Vagina (tissue), 2 donors: ENCODE measurements around the gene CXCL1. TPM values are rescaled to one million over a fixed set of nuclear protein-coding genes. Genes with fewer than 3 reads are reported as not detected.
A peak's percentile ranks its signal among the peaks of the same experiment; 100 is the strongest.

ENCODE experiments used
- DNase-seq, 2 donors: peaks; one replicate each; pipeline ENCODE4 v3.0.0-alpha.2; 2017; ENCODE audit errors: extremely low spot score in 2 of 2
- H3K27ac ChIP-seq: fragments of 200-600 bp; sonication (generic); one replicate; pipeline ENCODE4 v1.5.1; 2019
- H3K27me3 ChIP-seq: fragments of 200-600 bp; sonication (generic); one replicate; pipeline ENCODE4 v1.5.1; 2019
- H3K36me3 ChIP-seq, 2 donors: fragments of 200-600 bp; sonication (generic); one replicate each; pipeline ENCODE4 v1.5.1; 2017 to 2019
- H3K4me1 ChIP-seq: fragments of 200-600 bp; sonication (generic); one replicate; pipeline ENCODE4 v1.5.1; 2019
- H3K4me3 ChIP-seq, 2 donors: fragments of 200-600 bp; sonication (generic); 1 replicate in 1 of 2; 2 replicates in 1 of 2; pipeline ENCODE4 v1.5.1; 2016 to 2019
- H3K9me3 ChIP-seq: fragments of 200-600 bp; sonication (generic); one replicate; pipeline ENCODE4 v1.5.1; 2019
- POLR2A ChIP-seq, 2 donors: fragments of 450-650 bp; IDR thresholded peaks; one replicate each; pipeline ENCODE4 v1.6.1; 2017; ENCODE audit warnings: antibody characterized with exemption in 2 of 2, mild to moderate bottlenecking in 2 of 2, moderate library complexity in 2 of 2
- POLR2AphosphoS5 ChIP-seq, 2 donors: sonication (generic); formaldehyde crosslinking; IDR thresholded peaks; one replicate each; pipeline ENCODE4 v1.9.0; 2017; ENCODE audit warnings: antibody characterized with exemption in 2 of 2, mild to moderate bottlenecking in 2 of 2, low read depth in 1 of 2; ENCODE audit not compliant: insufficient read depth in 1 of 2
- intact Hi-C: fragments of 100-400 bp; cut with DNase I; formaldehyde crosslinking; loops from one replicate; pipeline ENCODE4 v1.15.1; 2023
- total RNA-seq: library from RNA; depleted of rRNA; stranded (reverse); fragments of >200 nt; gene quantifications from one replicate; pipeline ENCODE4 v1.2.3, GENCODE V29; 2016
- TF ChIP-seq, protein P1 (sequence below), 3 experiments: fragments of 450-650 bp in 2 of 3; fragments of 200-600 bp in 1 of 3; sonication (generic) in 1 of 3; IDR thresholded peaks; one replicate each; pipeline ENCODE4 v1.5.1; 2017 to 2019; ENCODE audit warnings: antibody characterized with exemption in 3 of 3, mild to moderate bottlenecking in 2 of 3, moderate library complexity in 2 of 3

CXCL1 gene
- total RNA-seq, 1 donor from 2014 or later, result 26.3 TPM

DNA sequence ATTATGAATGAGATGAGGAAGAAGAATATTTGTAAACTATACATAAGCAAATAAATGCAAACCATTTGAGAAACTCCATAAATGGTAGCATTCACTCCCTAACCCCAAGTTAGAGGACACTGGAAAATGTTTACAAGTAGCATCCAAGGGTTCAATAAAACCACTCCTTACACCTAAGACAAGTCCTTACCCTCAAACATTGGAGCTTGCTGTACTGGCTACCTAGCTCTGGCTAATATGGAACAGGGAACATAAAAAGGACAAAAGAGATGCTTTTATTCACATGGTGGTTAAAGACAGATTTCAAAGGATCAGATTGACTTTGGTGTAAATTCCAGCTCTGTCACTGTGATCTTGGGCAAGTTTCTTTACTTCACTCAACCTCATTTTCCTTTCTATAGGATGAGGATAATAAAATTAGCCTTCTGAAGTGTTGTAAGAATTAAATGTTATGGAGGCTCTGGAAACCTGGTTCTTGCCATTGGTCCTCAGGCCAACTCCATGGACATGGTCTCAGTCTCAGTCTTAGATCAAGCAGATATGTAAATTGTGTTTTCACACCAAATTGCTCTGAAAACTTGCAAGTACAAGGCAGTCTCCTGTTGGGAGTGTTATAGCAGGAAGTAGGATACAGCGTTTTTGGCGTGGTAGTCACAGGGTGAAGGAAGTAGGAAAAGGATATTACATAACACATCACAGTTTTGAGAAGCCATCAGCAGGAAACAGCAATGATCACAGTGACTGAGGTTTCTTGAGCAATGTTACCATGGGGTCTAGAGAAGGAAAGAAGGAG lies 3.3 kb downstream of the CXCL1 start:
- Histone ChIP-seq H3K27me3 (no peaks in the 10 kb centered on the region), H3K9me3 (no peaks in the 10 kb centered on the region), H3K36me3 (no peaks in the 10 kb centered on the region), H3K4me1 (peaks cover 17% of the 10 kb centered on the region), H3K27ac (no peak overlapping the region), H3K4me3 (no peak overlapping the region)
- TF ChIP-seq, protein P1, sequence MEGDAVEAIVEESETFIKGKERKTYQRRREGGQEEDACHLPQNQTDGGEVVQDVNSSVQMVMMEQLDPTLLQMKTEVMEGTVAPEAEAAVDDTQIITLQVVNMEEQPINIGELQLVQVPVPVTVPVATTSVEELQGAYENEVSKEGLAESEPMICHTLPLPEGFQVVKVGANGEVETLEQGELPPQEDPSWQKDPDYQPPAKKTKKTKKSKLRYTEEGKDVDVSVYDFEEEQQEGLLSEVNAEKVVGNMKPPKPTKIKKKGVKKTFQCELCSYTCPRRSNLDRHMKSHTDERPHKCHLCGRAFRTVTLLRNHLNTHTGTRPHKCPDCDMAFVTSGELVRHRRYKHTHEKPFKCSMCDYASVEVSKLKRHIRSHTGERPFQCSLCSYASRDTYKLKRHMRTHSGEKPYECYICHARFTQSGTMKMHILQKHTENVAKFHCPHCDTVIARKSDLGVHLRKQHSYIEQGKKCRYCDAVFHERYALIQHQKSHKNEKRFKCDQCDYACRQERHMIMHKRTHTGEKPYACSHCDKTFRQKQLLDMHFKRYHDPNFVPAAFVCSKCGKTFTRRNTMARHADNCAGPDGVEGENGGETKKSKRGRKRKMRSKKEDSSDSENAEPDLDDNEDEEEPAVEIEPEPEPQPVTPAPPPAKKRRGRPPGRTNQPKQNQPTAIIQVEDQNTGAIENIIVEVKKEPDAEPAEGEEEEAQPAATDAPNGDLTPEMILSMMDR (IDR thresholded peaks at IDR 0.05), result no peak
- TF ChIP-seq POLR2AphosphoS5 (IDR thresholded peaks at IDR 0.05; ENCODE audit: insufficient read depth in 1 of 2, low read depth in 1 of 2) (no peak), POLR2A (IDR thresholded peaks at IDR 0.05) (no peak)
- DNase-seq, result no peak
- intact Hi-C loops, result no loop called here

DNA sequence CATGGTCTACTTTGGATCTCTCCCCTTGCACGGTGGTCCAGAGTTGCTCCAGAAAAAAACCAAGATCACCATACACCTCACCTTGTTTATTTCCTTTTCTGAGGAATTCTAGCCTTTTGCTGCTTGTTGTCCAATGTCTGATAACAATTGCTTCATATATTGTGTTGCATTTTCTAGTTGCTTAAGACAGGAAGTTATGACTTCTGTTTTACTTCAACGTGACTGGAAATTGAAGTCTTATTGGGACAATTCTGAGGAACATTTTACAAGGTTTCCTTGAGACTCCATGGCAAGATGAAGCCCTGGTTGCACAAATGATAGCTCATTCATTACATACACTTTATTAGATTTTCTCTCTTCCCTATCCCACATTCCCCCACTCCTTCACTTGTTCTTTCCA lies 5.2 kb downstream of the CXCL1 start:
- H3K4me3 ChIP-seq, result no peak overlapping the region
- no peak overlapping the region for H3K27ac ChIP-seq
- DNase-seq, result no peak
- intact Hi-C loops, result no loop called here
- peaks cover 4% of the 10 kb centered on the region for H3K4me1 ChIP-seq
- no peaks in the 10 kb centered on the region for H3K36me3 ChIP-seq
- no peaks in the 10 kb centered on the region for H3K9me3 ChIP-seq
- TF ChIP-seq, protein P1 (IDR thresholded peaks at IDR 0.05), result no peak
- no peak for TF ChIP-seq POLR2AphosphoS5 (IDR thresholded peaks at IDR 0.05; ENCODE audit: insufficient read depth in 1 of 2, low read depth in 1 of 2)
- no peak for TF ChIP-seq POLR2A (IDR thresholded peaks at IDR 0.05)
- no peaks in the 10 kb centered on the region for H3K27me3 ChIP-seq

DNA sequence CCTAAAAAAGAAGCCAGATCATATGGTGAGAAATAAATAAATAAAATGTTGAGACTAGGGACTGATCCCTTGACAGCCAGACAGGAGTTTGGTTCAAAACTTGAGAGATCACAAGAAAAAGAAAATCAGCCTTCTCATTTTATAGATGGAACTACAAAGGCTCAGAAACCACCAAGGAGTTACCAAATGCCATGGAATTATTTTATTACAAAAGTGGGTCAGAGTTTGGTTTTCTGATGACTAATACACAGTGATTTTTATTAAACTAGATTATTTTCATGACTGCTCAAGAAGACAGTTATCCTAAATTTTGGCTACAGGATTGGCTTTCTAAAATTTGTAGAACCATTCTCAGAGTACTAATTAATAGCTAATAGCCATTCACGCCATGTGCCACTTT lies 6.2 kb downstream of the CXCL1 start:
- TF ChIP-seq, protein P1 (IDR thresholded peaks at IDR 0.05), result no peak
- TF ChIP-seq POLR2AphosphoS5 (IDR thresholded peaks at IDR 0.05; ENCODE audit: insufficient read depth in 1 of 2, low read depth in 1 of 2) (no peak), POLR2A (IDR thresholded peaks at IDR 0.05) (no peak)
- intact Hi-C loops, result no loop called here
- Histone ChIP-seq H3K27me3 (no peaks in the 10 kb centered on the region), H3K4me1 (no peaks in the 10 kb centered on the region), H3K4me3 (no peak overlapping the region), H3K27ac (no peak overlapping the region), H3K36me3 (no peaks in the 10 kb centered on the region), H3K9me3 (no peaks in the 10 kb centered on the region)
- DNase-seq, result no peak

DNA sequence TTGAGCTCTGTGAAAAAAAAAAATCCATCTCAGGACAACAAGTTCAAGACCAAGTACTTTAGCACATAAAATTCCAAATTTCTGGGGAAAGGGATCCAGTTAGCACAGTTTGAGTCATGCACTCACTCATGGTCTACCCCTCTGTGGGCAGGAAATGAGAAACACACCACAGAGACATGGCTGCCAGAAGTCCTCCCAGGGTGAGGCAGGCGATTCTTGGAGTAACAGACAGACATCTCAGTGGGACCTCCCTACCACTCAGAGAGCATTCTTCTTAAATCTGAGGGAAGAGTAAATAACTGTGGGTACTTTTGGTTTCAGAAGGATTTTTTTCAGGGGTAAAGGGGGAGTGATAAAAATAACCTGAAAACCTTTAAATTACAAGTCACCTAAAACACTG lies 14.1 kb downstream of the CXCL1 start:
- Histone ChIP-seq H3K4me3 (no peak overlapping the region), H3K36me3 (no peaks in the 10 kb centered on the region), H3K9me3 (no peaks in the 10 kb centered on the region), H3K27me3 (no peaks in the 10 kb centered on the region), H3K4me1 (no peaks in the 10 kb centered on the region), H3K27ac (no peak overlapping the region)
- no peak for DNase-seq
- TF ChIP-seq, protein P1 (IDR thresholded peaks at IDR 0.05), result no peak
- TF ChIP-seq POLR2A (IDR thresholded peaks at IDR 0.05) (no peak), POLR2AphosphoS5 (IDR thresholded peaks at IDR 0.05; ENCODE audit: insufficient read depth in 1 of 2, low read depth in 1 of 2) (no peak)
- intact Hi-C loops, result no loop called here

DNA sequence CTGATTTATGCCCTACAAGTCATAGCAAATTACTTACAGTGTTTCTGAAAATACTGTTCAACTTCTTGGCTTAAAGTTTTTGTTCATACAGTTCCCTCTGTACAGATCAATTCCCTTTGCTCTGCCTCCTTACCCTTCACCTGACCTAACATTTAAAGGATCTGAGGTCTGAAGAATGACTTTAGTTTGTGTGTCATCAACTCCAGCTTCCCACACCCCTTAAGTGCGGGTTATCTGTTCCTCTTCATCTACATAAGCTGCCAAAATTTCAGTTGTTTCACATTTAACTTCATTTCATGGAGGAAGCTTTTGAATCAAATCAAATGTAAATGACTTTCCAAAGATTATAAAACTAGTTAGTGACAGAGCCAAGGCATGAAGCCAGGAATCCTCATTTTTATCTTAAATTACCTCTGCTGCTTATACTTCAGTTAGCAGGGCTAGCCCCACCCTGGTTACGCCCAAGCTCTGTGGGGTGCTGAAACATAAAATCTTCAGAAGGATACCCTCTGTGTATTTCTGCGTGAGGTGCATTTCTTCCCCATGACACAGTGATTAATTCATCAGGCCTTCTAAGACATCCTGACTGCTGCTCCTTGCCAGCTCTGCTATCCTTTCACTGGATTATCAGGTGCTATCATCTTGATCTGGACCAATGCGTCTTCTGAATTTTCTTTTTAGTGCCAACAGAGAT lies 16.5 kb downstream of the CXCL1 start:
- Histone ChIP-seq H3K27me3 (no peaks in the 10 kb centered on the region), H3K4me1 (no peaks in the 10 kb centered on the region), H3K36me3 (no peaks in the 10 kb centered on the region), H3K4me3 (no peak overlapping the region), H3K27ac (peak overlapping the region; percentile 26), H3K9me3 (no peaks in the 10 kb centered on the region)
- intact Hi-C loops, result no loop called here
- no peak for TF ChIP-seq POLR2A (IDR thresholded peaks at IDR 0.05)
- TF ChIP-seq, protein P1 (IDR thresholded peaks at IDR 0.05), result no peak
- no peak for TF ChIP-seq POLR2AphosphoS5 (IDR thresholded peaks at IDR 0.05; ENCODE audit: insufficient read depth in 1 of 2, low read depth in 1 of 2)
- no peak for DNase-seq
